H1 (cell line): Measurements from ENCODE around the gene LRRC2.
A peak's percentile ranks its signal among the peaks of the same experiment; 100 is the strongest.

Experiments used
- BCL11A ChIP-seq, 2 experiments: IDR thresholded peaks; one replicate each; pipeline ENCODE4 v1.6.1; 2011; ENCODE audit warnings: low read depth in 2 of 2, low read length in 2 of 2, mild to moderate bottlenecking in 2 of 2
- CHD2 ChIP-seq: IDR thresholded peaks from 2 replicates; pipeline ENCODE4 v1.6.1; 2012; ENCODE audit warnings: low read length, improper control_type of control experiment
- EZH2 ChIP-seq: fragments of 200-600 bp; sonication (generic); IDR thresholded peaks from 2 replicates; pipeline ENCODE4 v1.7.1; 2012; ENCODE audit warnings: low read depth, mild to moderate bottlenecking, moderate library complexity, low read length, inconsistent platforms; ENCODE audit not compliant: severe bottlenecking
- FOSL1 ChIP-seq: IDR thresholded peaks from 2 replicates; pipeline ENCODE4 v1.6.1; 2011; ENCODE audit warnings: mild to moderate bottlenecking, low read depth, low read length, moderate library complexity; ENCODE audit not compliant: insufficient read depth
- POLR2AphosphoS5 ChIP-seq: IDR thresholded peaks from 2 replicates; pipeline ENCODE4 v1.6.1; 2011; ENCODE audit warnings: low read depth, low read length
- RAD21 ChIP-seq, 2 experiments: IDR thresholded peaks in 1 of 2; conservative IDR thresholded peaks in 1 of 2; 2 replicates each; pipeline ENCODE4 v1.6.1; 2011; ENCODE audit warnings: low read depth in 2 of 2, low read length in 2 of 2, improper control_type of control experiment in 1 of 2, inconsistent platforms in 1 of 2, mild to moderate bottlenecking in 1 of 2, moderate library complexity in 1 of 2
- SP1 ChIP-seq: IDR thresholded peaks from 2 replicates; pipeline ENCODE4 v1.6.1; 2011; ENCODE audit warnings: low read depth, low read length
- TBP ChIP-seq: IDR thresholded peaks from 2 replicates; pipeline ENCODE4 v1.6.1; 2011; ENCODE audit warnings: low read depth, low read length, improper control_type of control experiment
- TF ChIP-seq, protein P1 (sequence below), 3 experiments: IDR thresholded peaks; 1 replicate in 2 of 3; 2 replicates in 1 of 3; pipeline versions ENCODE4 v1.5.1 to v1.6.1; 2011; ENCODE audit warnings: low read length in 3 of 3, mild to moderate bottlenecking in 3 of 3, inconsistent platforms in 2 of 3, low read depth in 1 of 3, moderate library complexity in 1 of 3; ENCODE audit not compliant: insufficient read depth in 1 of 3; ENCODE audit errors: control extremely low read depth in 1 of 3
- TF ChIP-seq, protein P2 (sequence below): IDR thresholded peaks from 2 replicates; pipeline ENCODE4 v1.6.1; 2011; ENCODE audit warnings: low read length, improper control_type of control experiment

DNA sequence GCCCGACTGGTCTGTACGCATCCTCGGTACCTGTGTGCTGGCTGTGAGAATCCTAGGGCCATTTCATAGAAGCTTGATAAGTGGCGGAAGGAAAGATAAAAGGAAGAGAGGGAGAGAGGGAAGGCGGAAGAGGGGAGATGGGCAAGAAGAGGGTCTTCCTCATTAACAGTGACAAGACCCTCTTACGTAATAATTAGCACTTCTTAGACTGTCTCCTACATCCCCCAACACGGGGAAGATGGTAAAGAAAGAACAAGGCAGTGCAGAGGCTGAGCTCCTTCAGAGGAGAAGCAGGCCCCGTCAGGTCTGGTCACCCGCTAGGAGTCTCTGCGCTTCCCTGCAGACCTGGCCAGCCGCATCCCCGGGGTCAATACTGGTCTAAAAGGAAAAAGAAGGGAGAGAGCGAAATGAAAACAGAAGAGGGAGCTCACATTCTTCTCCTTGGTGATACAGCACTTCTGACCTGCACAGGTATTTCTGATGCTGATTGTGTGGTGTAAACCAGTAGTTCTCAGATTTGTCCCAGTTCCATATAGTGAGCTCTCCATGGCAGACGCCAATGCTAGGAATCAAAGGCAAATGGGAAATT is 27.3 kb upstream of the LRRC2 start:
- TF ChIP-seq CHD2 (no peak), TBP (no peak), FOSL1 (no peak), EZH2 (no peak), SP1 (no peak), RAD21 (IDR thresholded peaks at IDR 0.05 in 1 of 2, conservative IDR thresholded peaks at IDR 0.05 in 1 of 2; ENCODE audit: low read depth in 2 of 2, low read length in 2 of 2) (peak; percentile 38 to 53), BCL11A (IDR thresholded peaks at IDR 0.05; ENCODE audit: low read depth in 2 of 2, low read length in 2 of 2) (no peak), POLR2AphosphoS5 (no peak)
- TF ChIP-seq, protein P1, sequence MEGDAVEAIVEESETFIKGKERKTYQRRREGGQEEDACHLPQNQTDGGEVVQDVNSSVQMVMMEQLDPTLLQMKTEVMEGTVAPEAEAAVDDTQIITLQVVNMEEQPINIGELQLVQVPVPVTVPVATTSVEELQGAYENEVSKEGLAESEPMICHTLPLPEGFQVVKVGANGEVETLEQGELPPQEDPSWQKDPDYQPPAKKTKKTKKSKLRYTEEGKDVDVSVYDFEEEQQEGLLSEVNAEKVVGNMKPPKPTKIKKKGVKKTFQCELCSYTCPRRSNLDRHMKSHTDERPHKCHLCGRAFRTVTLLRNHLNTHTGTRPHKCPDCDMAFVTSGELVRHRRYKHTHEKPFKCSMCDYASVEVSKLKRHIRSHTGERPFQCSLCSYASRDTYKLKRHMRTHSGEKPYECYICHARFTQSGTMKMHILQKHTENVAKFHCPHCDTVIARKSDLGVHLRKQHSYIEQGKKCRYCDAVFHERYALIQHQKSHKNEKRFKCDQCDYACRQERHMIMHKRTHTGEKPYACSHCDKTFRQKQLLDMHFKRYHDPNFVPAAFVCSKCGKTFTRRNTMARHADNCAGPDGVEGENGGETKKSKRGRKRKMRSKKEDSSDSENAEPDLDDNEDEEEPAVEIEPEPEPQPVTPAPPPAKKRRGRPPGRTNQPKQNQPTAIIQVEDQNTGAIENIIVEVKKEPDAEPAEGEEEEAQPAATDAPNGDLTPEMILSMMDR (IDR thresholded peaks at IDR 0.05; ENCODE audit: control extremely low read depth in 1 of 3, insufficient read depth in 1 of 3, low read depth in 1 of 3, low read length in 3 of 3), result peak in 2 of 3 experiments; percentile 14 to 34; a peak in 3 of 4 replicates
- TF ChIP-seq, protein P2, sequence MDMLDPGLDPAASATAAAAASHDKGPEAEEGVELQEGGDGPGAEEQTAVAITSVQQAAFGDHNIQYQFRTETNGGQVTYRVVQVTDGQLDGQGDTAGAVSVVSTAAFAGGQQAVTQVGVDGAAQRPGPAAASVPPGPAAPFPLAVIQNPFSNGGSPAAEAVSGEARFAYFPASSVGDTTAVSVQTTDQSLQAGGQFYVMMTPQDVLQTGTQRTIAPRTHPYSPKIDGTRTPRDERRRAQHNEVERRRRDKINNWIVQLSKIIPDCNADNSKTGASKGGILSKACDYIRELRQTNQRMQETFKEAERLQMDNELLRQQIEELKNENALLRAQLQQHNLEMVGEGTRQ, result no peak
